ENCODE data around the gene DIPK2A. TPM values are rescaled to one million over a fixed set of nuclear protein-coding genes. Genes with fewer than 3 reads are reported as not detected.

Gene DIPK2A
- polyA plus RNA-seq, 1 experiment = 12.6 TPM

GRCh38 chr3:143963946-143964345, 7.7 kb upstream of the DIPK2A start:
- POLR2A ChIA-PET = no interaction called here
- CTCF ChIA-PET = interaction anchor here (0.7 kb wide), 1 partner anchor 80 kb away, joined by 4 read pairs; no protein-coding TSS in a partner anchor
- DNase-seq (ENCODE audit: low read depth) = no peak

GRCh38 chr3:143970773-143971358, 757 bp upstream of the DIPK2A start:
- peak; percentile 29; the same call in 1 of the 2 replicates for TF ChIP-seq CTCF (IDR thresholded peaks at IDR 0.05; ENCODE audit: insufficient read depth, low read depth, low read length)
- ChIA-PET POLR2A (interaction anchor here (0.7 to 1.3 kb wide), 5 partner anchors 9 to 620 kb away, joined by 3 to 6 read pairs (median 4); no protein-coding TSS in a partner anchor), CTCF (interaction anchor here (0.9 to 1.9 kb wide), 7 partner anchors 9 to 288 kb away, joined by 3 to 4 read pairs (median 3); no protein-coding TSS in a partner anchor)
- Histone ChIP-seq H3K36me3 (ENCODE audit: control insufficient read depth, insufficient read depth, low read length) (no peaks in the 10 kb centered on the region), H3K27me3 (ENCODE audit: control insufficient read depth, insufficient read depth, low read length) (no peaks in the 10 kb centered on the region), H3K4me3 (ENCODE audit: low read depth, low read length) (peak overlapping the region; percentile 86)
- DNase-seq (ENCODE audit: low read depth) = no peak

More at GRCh38 chr3:143963946-143964345, 7.7 kb upstream of the DIPK2A start:
- no peak for TF ChIP-seq CTCF (IDR thresholded peaks at IDR 0.05; ENCODE audit: insufficient read depth, low read depth, low read length)
- Histone ChIP-seq H3K4me3 (ENCODE audit: low read depth, low read length) (no peak overlapping the region), H3K36me3 (ENCODE audit: control insufficient read depth, insufficient read depth, low read length) (no peaks in the 10 kb centered on the region), H3K27me3 (ENCODE audit: control insufficient read depth, insufficient read depth, low read length) (no peaks in the 10 kb centered on the region)

- CTCF ChIA-PET = interaction anchor here (0.7 to 1.9 kb wide), 7 partner anchors 8 to 1796 kb away, joined by 3 to 4 read pairs (median 3); no protein-coding TSS in a partner anchor
- POLR2A ChIA-PET = interaction anchor here (0.5 to 1.3 kb wide), 3 partner anchors 8 to 618 kb away, joined by 4 to 6 read pairs (median 6); no protein-coding TSS in a partner anchor
- TF ChIP-seq CTCF (IDR thresholded peaks at IDR 0.05; ENCODE audit: insufficient read depth, low read depth, low read length) = no peak
- DNase-seq (ENCODE audit: low read depth) = no peak
- peak overlapping the region; percentile 86 for H3K4me3 ChIP-seq (ENCODE audit: low read depth, low read length)
- no peaks in the 10 kb centered on the region for H3K36me3 ChIP-seq (ENCODE audit: control insufficient read depth, insufficient read depth, low read length)
- no peaks in the 10 kb centered on the region for H3K27me3 ChIP-seq (ENCODE audit: control insufficient read depth, insufficient read depth, low read length)
Measured at GRCh38 chr3:143972155-143972504, 507 bp downstream of the DIPK2A start.

- CTCF ChIA-PET = interaction anchor here (0.7 to 1.9 kb wide), 4 partner anchors 34 to 1795 kb away, joined by 3 to 4 read pairs (median 3); no protein-coding TSS in a partner anchor
Measured at GRCh38 chr3:143972505-143973258, 1.1 kb downstream of the DIPK2A start.

More at GRCh38 chr3:143972505-143973258, 1.1 kb downstream of the DIPK2A start:
- POLR2A ChIA-PET = interaction anchor here (0.5 kb wide), 2 partner anchors 18 to 20 kb away, joined by 5 to 6 read pairs; no protein-coding TSS in a partner anchor
- no peaks in the 10 kb centered on the region for H3K27me3 ChIP-seq (ENCODE audit: control insufficient read depth, insufficient read depth, low read length)
- TF ChIP-seq CTCF (IDR thresholded peaks at IDR 0.05; ENCODE audit: insufficient read depth, low read depth, low read length) = peak; percentile 57
- DNase-seq (ENCODE audit: low read depth) = no peak
- no peaks in the 10 kb centered on the region for H3K36me3 ChIP-seq (ENCODE audit: control insufficient read depth, insufficient read depth, low read length)
- H3K4me3 ChIP-seq (ENCODE audit: low read depth, low read length) = peak overlapping the region; percentile 86
